ENCODE data around the gene EEF1G. TPM values are rescaled to one million over a fixed set of nuclear protein-coding genes. Genes with fewer than 3 reads are reported as not detected.

Gene EEF1G
- total and polyA plus RNA-seq, 2 of the 13 experiments (the other 11 are each of a cell fraction or from before 2014, with no cell fraction given), result 1,787 to 2,144 TPM

GRCh38 chr11:62545437-62546243, 28.1 kb downstream of the EEF1G start (continued):
- TF ChIP-seq, protein P1, sequence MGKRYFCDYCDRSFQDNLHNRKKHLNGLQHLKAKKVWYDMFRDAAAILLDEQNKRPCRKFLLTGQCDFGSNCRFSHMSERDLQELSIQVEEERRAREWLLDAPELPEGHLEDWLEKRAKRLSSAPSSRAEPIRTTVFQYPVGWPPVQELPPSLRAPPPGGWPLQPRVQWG (CRISPR knock-in tag; IDR thresholded peaks at IDR 0.05; ENCODE audit: borderline replicate concordance, low read depth), result no peak
- TF ChIP-seq ZBTB25 (CRISPR knock-in tag; IDR thresholded peaks at IDR 0.05), result no peak
- no peak for TF ChIP-seq SMARCC2 (IDR thresholded peaks at IDR 0.05)
- no peak for TF ChIP-seq ZNF530 (CRISPR knock-in tag; IDR thresholded peaks at IDR 0.05; ENCODE audit: low read depth)
- TF ChIP-seq, protein P2, sequence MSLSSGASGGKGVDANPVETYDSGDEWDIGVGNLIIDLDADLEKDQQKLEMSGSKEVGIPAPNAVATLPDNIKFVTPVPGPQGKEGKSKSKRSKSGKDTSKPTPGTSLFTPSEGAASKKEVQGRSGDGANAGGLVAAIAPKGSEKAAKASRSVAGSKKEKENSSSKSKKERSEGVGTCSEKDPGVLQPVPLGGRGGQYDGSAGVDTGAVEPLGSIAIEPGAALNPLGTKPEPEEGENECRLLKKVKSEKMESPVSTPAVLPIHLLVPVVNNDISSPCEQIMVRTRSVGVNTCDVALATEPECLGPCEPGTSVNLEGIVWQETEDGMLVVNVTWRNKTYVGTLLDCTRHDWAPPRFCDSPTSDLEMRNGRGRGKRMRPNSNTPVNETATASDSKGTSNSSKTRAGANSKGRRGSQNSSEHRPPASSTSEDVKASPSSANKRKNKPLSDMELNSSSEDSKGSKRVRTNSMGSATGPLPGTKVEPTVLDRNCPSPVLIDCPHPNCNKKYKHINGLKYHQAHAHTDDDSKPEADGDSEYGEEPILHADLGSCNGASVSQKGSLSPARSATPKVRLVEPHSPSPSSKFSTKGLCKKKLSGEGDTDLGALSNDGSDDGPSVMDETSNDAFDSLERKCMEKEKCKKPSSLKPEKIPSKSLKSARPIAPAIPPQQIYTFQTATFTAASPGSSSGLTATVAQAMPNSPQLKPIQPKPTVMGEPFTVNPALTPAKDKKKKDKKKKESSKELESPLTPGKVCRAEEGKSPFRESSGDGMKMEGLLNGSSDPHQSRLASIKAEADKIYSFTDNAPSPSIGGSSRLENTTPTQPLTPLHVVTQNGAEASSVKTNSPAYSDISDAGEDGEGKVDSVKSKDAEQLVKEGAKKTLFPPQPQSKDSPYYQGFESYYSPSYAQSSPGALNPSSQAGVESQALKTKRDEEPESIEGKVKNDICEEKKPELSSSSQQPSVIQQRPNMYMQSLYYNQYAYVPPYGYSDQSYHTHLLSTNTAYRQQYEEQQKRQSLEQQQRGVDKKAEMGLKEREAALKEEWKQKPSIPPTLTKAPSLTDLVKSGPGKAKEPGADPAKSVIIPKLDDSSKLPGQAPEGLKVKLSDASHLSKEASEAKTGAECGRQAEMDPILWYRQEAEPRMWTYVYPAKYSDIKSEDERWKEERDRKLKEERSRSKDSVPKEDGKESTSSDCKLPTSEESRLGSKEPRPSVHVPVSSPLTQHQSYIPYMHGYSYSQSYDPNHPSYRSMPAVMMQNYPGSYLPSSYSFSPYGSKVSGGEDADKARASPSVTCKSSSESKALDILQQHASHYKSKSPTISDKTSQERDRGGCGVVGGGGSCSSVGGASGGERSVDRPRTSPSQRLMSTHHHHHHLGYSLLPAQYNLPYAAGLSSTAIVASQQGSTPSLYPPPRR (CRISPR knock-in tag; IDR thresholded peaks at IDR 0.05; ENCODE audit: borderline replicate concordance), result peak; percentile 35; the same call in 1 of the 2 replicates
- TF ChIP-seq ZNF275 (CRISPR knock-in tag; IDR thresholded peaks at IDR 0.05; ENCODE audit: borderline replicate concordance), result no peak
- peak; percentile 78; the same call in 1 of the 2 replicates for TF ChIP-seq TEF (CRISPR knock-in tag; IDR thresholded peaks at IDR 0.05)
- peak; percentile 79 for TF ChIP-seq YEATS4 (CRISPR knock-in tag; IDR thresholded peaks at IDR 0.05; ENCODE audit: borderline replicate concordance)
- no peak for TF ChIP-seq MBNL3 (CRISPR knock-in tag; conservative IDR thresholded peaks at IDR 0.05)
- 0 out of 2 replicates have a peak, but pooled peaks have one; percentile 59 for TF ChIP-seq THAP8 (CRISPR knock-in tag; IDR thresholded peaks at IDR 0.05; ENCODE audit: borderline replicate concordance)
- peak; percentile 52; the same call in 1 of the 2 replicates for TF ChIP-seq SOX5 (CRISPR knock-in tag; IDR thresholded peaks at IDR 0.05; ENCODE audit: borderline replicate concordance)
- no peak for TF ChIP-seq TCF7 (IDR thresholded peaks at IDR 0.05; ENCODE audit: low read depth)
- no peak for TF ChIP-seq ZNF562 (CRISPR knock-in tag; IDR thresholded peaks at IDR 0.05; ENCODE audit: borderline replicate concordance)
- no peak for TF ChIP-seq CBX2 (IDR thresholded peaks at IDR 0.05; ENCODE audit: low read depth, low read length)
- TF ChIP-seq CBX2 (CRISPR knock-in tag; IDR thresholded peaks at IDR 0.05; ENCODE audit: low read depth), result no peak
- 0 out of 2 replicates have a peak, but pooled peaks have one; percentile 28 for TF ChIP-seq ZNF205 (CRISPR knock-in tag; IDR thresholded peaks at IDR 0.05)
- TF ChIP-seq E2F1 (CRISPR knock-in tag; IDR thresholded peaks at IDR 0.05), result no peak

Measured in HepG2 (cell line).